HepG2 (cell line): ENCODE data around the gene DNPEP.

Experiments used
- CBX5 ChIP-seq: sonication (generic); formaldehyde crosslinking; IDR thresholded peaks from 2 replicates; pipeline ENCODE4 v1.4.0; 2020; ENCODE audit warnings: missing genetic modification reagents, borderline replicate concordance
- KDM1A ChIP-seq: IDR thresholded peaks from 2 replicates; pipeline ENCODE4 v1.6.1; 2016; ENCODE audit warnings: missing compliant biosample characterization
- NFYC ChIP-seq: IDR thresholded peaks from 2 replicates; pipeline ENCODE4 v1.6.1; 2016; ENCODE audit warnings: missing genetic modification reagents, missing compliant biosample characterization
- PHF20 ChIP-seq: sonication (generic); formaldehyde crosslinking; IDR thresholded peaks from 2 replicates; pipeline ENCODE4 v1.5.0; 2020; ENCODE audit warnings: mild to moderate bottlenecking, missing genetic modification reagents
- ZNF350 ChIP-seq: sonication (generic); formaldehyde crosslinking; IDR thresholded peaks from 2 replicates; pipeline ENCODE4 v1.4.0; 2020; ENCODE audit warnings: mild to moderate bottlenecking, low read depth, missing genetic modification reagents, borderline replicate concordance
- ZNF431 ChIP-seq: sonication (generic); formaldehyde crosslinking; IDR thresholded peaks from 2 replicates; pipeline ENCODE4 v1.9.0; 2022; ENCODE audit warnings: missing genetic modification reagents, low read depth, mild to moderate bottlenecking, borderline replicate concordance
- ZNF607 ChIP-seq: sonication (generic); formaldehyde crosslinking; IDR thresholded peaks from 2 replicates; pipeline ENCODE4 v1.5.1; 2020; ENCODE audit warnings: missing genetic modification reagents, mild to moderate bottlenecking, borderline replicate concordance

GRCh38 chr2:219388121-219388906 lies 602 bp upstream of the DNPEP start:
- TF ChIP-seq NFYC (CRISPR knock-in tag), result no peak; the same call in 1 of the 2 replicates
- TF ChIP-seq ZNF350 (CRISPR knock-in tag), result peak; percentile 80
- TF ChIP-seq ZNF607 (CRISPR knock-in tag), result peak; percentile 59; the same call in 1 of the 2 replicates
- peak; percentile 41; the same call in 1 of the 2 replicates for TF ChIP-seq PHF20 (CRISPR knock-in tag)
- no peak for TF ChIP-seq ZNF431
- TF ChIP-seq KDM1A, result no peak
- no peak for TF ChIP-seq CBX5 (CRISPR knock-in tag)
